Transverse colon (tissue), 4 donors: ENCODE results near the gene UPF3A. TPM values are rescaled to one million over a fixed set of nuclear protein-coding genes. Genes with fewer than 3 reads are reported as not detected.
"Not testable (repeated sequence)": the region's sequence is repeated elsewhere in the genome, so short reads cannot be mapped to it uniquely, and the experiment has no call there.

Experiments
- DNase-seq: peaks from one replicate; pipeline ENCODE4 v3.0.0-alpha.2; 2019
- H3K27ac ChIP-seq, 4 donors: fragments of 200-600 bp; sonication (generic); 2 replicates each; pipeline ENCODE4 v1.5.1; 2016 to 2018; ENCODE audit warnings: inconsistent platforms in 4 of 4
- H3K27me3 ChIP-seq: fragments of 200-600 bp; sonication (generic); 2 replicates; pipeline ENCODE4 v1.5.1; 2017; ENCODE audit warnings: inconsistent platforms
- H3K36me3 ChIP-seq, 4 donors: fragments of 200-600 bp; sonication (generic); 2 replicates each; pipeline ENCODE4 v1.5.1; 2017 to 2019; ENCODE audit warnings: inconsistent platforms in 4 of 4
- H3K4me1 ChIP-seq, 4 donors: fragments of 200-600 bp; sonication (generic); 2 replicates each; pipeline ENCODE4 v1.5.1; 2017 to 2020; ENCODE audit warnings: inconsistent platforms in 4 of 4
- H3K4me3 ChIP-seq, 4 donors: fragments of 200-600 bp; sonication (generic); 1 replicate in 1 of 4; 2 replicates in 3 of 4; pipeline versions ENCODE4 v1.5.1 to v1.6.1; 2017 to 2019; ENCODE audit warnings: inconsistent platforms in 4 of 4
- H3K9me3 ChIP-seq, 2 donors: fragments of 200-600 bp; sonication (generic); 2 replicates each; pipeline ENCODE4 v1.5.1; 2017 to 2019; ENCODE audit warnings: inconsistent platforms in 2 of 2
- CTCF ChIP-seq, 5 experiments: fragments of 200-600 bp in 3 of 5; fragments of 450-650 bp in 2 of 5; sonication (generic) in 3 of 5; IDR thresholded peaks; 1 replicate in 2 of 5; 2 replicates in 3 of 5; pipeline ENCODE4 v1.5.1; 2016 to 2017; ENCODE audit warnings: antibody characterized with exemption in 5 of 5, inconsistent platforms in 3 of 5, mild to moderate bottlenecking in 2 of 5, moderate library complexity in 1 of 5
- EP300 ChIP-seq: sonication (generic); formaldehyde crosslinking; IDR thresholded peaks from one replicate; pipeline ENCODE4 v1.6.1; 2017; ENCODE audit warnings: antibody characterized with exemption, low read depth
- POLR2A ChIP-seq: fragments of 450-650 bp; IDR thresholded peaks from one replicate; pipeline ENCODE4 v1.6.1; 2016; ENCODE audit warnings: antibody characterized with exemption, mild to moderate bottlenecking, moderate library complexity
- POLR2AphosphoS5 ChIP-seq, 3 donors: sonication (generic); formaldehyde crosslinking; IDR thresholded peaks; one replicate each; pipeline ENCODE4 v1.6.1; 2016; ENCODE audit warnings: antibody characterized with exemption in 3 of 3
- WGBS, 2 donors: methylation state at CpG; one replicate each; pipeline ENCODE4 v1.1.5; 2018; ENCODE audit warnings: low coverage in 1 of 2; 5-methylcytosine and 5-hydroxymethylcytosine counted together
- in situ Hi-C, 4 donors: fragments of 200-750 bp; cut with MboI; loops; one replicate each; pipeline versions ENCODE4 v1.15.0 to v1.15.1; 2017; ENCODE audit warnings: low sequenced_read_pairs in 3 of 4, low pct_ligation_motif_present in 1 of 4, low pct_unique_long_range_greater_than_20kb in 1 of 4
- intact Hi-C: fragments of 100-400 bp; cut with DNase I; formaldehyde crosslinking; loops from one replicate; pipeline ENCODE4 v1.15.1; 2023; ENCODE audit warnings: low total_unique reads
- total RNA-seq, 4 donors: library from RNA; depleted of rRNA; stranded (reverse); fragments of >200 nt; gene quantifications; one replicate each; pipeline ENCODE4 v1.1.0, GENCODE V29; 2016

UPF3A gene
- total RNA-seq, 4 donors from 2014 or later = 15.3 to 49.7 (median 36.4) TPM

DNA sequence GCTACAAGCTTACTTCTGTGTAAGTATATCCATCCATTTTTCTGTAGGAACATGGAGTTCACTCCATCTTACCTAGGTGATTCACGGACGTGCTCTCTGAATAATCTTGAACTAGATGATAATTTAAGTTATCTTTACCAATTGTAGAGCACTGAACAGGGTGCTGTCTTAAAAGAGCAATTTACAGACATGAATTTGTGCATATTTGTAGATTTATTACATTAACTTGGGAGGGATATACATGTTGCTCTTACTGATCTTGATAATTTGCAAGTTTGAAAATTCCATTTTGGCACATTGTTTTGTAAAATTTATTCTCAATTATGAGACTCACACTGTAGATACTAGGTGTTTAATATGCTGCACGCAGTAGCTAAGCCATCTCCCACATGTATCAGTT, 37.4 kb upstream of the UPF3A start:
- no peaks in the 10 kb centered on the region for H3K9me3 ChIP-seq
- no peaks in the 10 kb centered on the region for H3K27me3 ChIP-seq
- no peak overlapping the region for H3K27ac ChIP-seq
- DNase-seq = no peak
- no peak overlapping the region for H3K4me3 ChIP-seq
- intact Hi-C loops = no loop called here
- 95 to 97% methylated on average over 3 of the region's 3 CpGs for WGBS, 2 donors
- peaks cover 0 to 95% (median 46%) of the 10 kb centered on the region in 4 donors for H3K36me3 ChIP-seq
- H3K4me1 ChIP-seq = no peaks in the 10 kb centered on the region
- in situ Hi-C loops = no loop called here
- TF ChIP-seq CTCF (IDR thresholded peaks at IDR 0.05) (no peak), EP300 (no peak), POLR2A (no peak), POLR2AphosphoS5 (IDR thresholded peaks at IDR 0.05) (no peak)

- Histone ChIP-seq H3K27ac (no peak overlapping the region), H3K4me1 (no peaks in the 10 kb centered on the region), H3K36me3 (peaks cover 0 to 92% (median 44%) of the 10 kb centered on the region in 4 donors), H3K27me3 (no peaks in the 10 kb centered on the region), H3K4me3 (no peak overlapping the region), H3K9me3 (no peaks in the 10 kb centered on the region)
- intact Hi-C loops = no loop called here
- in situ Hi-C loops = no loop called here
- DNase-seq = no peak
- TF ChIP-seq POLR2AphosphoS5 (IDR thresholded peaks at IDR 0.05) = no peak
- no peak for TF ChIP-seq CTCF (IDR thresholded peaks at IDR 0.05)
- no peak for TF ChIP-seq POLR2A
- TF ChIP-seq EP300 = no peak
- 87% methylated on average over 5 of the region's 5 CpGs for WGBS, 2 donors
These were observed 36.8 kb upstream of the UPF3A start for GRCh38 chr13:114244637-114245036.

GRCh38 chr13:114248011-114248410, 33.4 kb upstream of the UPF3A start:
- intact Hi-C loops = no loop called here
- no peaks in the 10 kb centered on the region for H3K27me3 ChIP-seq
- 76 to 82% methylated on average over 3 of the region's 3 CpGs for WGBS, 2 donors
- TF ChIP-seq POLR2AphosphoS5 (IDR thresholded peaks at IDR 0.05) = no peak
- TF ChIP-seq POLR2A = no peak
- TF ChIP-seq CTCF (IDR thresholded peaks at IDR 0.05) = no peak
- TF ChIP-seq EP300 = no peak
- no peaks in the 10 kb centered on the region for H3K4me1 ChIP-seq
- H3K27ac ChIP-seq = no peak overlapping the region
- no peak overlapping the region for H3K4me3 ChIP-seq
- H3K9me3 ChIP-seq = no peaks in the 10 kb centered on the region
- peaks cover 0 to 88% (median 37%) of the 10 kb centered on the region in 4 donors for H3K36me3 ChIP-seq
- in situ Hi-C loops = no loop called here
- DNase-seq = no peak

DNA sequence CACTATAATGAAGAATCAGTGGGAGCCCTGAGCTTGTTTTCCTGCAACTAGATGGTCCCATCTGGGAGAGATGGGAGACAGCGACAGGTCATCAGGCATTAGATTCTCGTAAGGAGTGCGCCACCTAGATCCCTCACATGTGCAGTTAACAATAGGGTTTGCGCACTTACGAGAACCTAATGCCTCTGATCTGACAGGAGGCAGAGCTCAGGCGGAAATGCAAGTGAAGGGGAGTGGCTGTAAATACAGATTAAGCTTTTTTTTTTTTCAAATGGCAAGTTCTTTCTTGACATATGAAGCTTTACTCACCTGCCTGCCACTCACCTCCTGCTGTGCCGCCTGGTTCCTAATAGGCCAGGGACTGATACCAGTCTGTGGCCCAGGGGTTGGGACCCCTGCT, 32.3 kb upstream of the UPF3A start:
- intact Hi-C loops (no loop called here), in situ Hi-C loops (no loop called here)
- Histone ChIP-seq H3K4me3 (no peak overlapping the region), H3K27ac (no peak overlapping the region), H3K9me3 (no peaks in the 10 kb centered on the region), H3K27me3 (no peaks in the 10 kb centered on the region), H3K36me3 (peaks cover 0 to 78% (median 37%) of the 10 kb centered on the region in 4 donors), H3K4me1 (no peaks in the 10 kb centered on the region)
- TF ChIP-seq CTCF (IDR thresholded peaks at IDR 0.05) = no peak
- no peak for TF ChIP-seq POLR2A
- no peak for TF ChIP-seq EP300
- TF ChIP-seq POLR2AphosphoS5 (IDR thresholded peaks at IDR 0.05) = no peak
- WGBS, 2 donors = 80 to 92% methylated on average over 5 to 7 of the region's 7 CpGs
- DNase-seq = no peak

DNA sequence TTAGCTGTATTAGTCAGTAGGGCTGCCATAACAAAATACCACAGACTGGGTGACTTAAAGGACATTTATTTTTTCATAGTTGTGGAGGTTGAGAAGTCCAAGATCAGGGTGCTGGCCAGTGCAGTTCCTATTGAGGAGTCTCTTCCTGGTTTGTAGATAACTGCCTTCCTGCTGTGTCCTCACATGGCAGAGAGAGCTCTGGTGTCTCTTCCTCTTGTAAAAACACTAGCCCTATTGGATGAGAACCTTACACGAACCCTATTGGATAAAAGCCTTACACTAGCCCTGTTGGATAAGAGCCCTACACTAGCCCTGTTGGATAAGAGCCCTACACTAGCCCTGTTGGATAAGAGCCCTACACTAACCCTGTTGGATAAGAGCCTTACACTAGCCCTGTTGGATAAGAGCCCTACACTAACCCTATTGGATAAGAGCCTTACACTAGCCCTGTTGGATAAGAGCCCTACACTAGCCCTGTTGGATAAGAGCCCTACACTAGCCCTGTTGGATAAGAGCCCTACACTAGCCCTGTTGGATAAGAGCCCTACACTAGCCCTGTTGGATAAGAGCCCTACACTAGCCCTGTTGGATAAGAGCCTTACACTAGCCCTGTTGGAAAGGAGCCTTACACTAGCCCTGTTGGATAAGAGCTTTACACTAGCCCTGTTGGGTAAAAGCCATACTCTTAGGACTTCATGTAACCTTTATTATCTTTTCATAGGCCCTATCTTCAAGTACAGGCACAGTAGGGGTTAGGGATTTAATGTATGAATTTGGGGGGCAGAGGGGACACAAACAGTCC, 29.6 kb upstream of the UPF3A start:
- intact Hi-C loops, H3K27me3 ChIP-seq, H3K4me3 ChIP-seq, H3K9me3 ChIP-seq, DNase-seq, in situ Hi-C loops, H3K27ac ChIP-seq, H3K4me1 ChIP-seq: not testable (repeated sequence)
- WGBS, 2 donors = 94 to 100% methylated on average over 1 of the region's 1 CpG
- H3K36me3 ChIP-seq = peaks cover 0 to 66% (median 28%) of the 10 kb centered on the region in 4 donors
